ENCODE results near the gene DNASE1.
A peak's percentile ranks its signal among the peaks of the same experiment; 100 is the strongest.
"Not testable (repeated sequence)": the region's sequence is repeated elsewhere in the genome, so short reads cannot be mapped to it uniquely, and the experiment has no call there.

The DNASE1 gene, protein sequence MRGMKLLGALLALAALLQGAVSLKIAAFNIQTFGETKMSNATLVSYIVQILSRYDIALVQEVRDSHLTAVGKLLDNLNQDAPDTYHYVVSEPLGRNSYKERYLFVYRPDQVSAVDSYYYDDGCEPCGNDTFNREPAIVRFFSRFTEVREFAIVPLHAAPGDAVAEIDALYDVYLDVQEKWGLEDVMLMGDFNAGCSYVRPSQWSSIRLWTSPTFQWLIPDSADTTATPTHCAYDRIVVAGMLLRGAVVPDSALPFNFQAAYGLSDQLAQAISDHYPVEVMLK

GRCh38 chr16:3654249-3654991 lies at the start of gene DNASE1:
TSS of gene DNASE1 (plus strand) at chr16:3654691. CDS start at chr16:3655374, 683 bp downstream.
- no peaks in the 10 kb centered on the region for H3K27me3 ChIP-seq
- H3K4me1 ChIP-seq (ENCODE audit: control insufficient read depth in 1 of 2, insufficient read depth in 1 of 2, low read depth in 1 of 2, low read length in 1 of 2), result no peaks in the 10 kb centered on the region
- no peak within 1 kb of the TSS for H3K27ac ChIP-seq
- H3K36me3 ChIP-seq, result peaks cover 87% of the 10 kb centered on the region
- no peak within 1 kb of the TSS for H3K4me3 ChIP-seq (ENCODE audit: low read depth in 1 of 2, low read length in 1 of 2)
- peak; percentile 56 for TF ChIP-seq CTCF (IDR thresholded peaks at IDR 0.05)
- H3K9me3 ChIP-seq, result no peaks in the 10 kb centered on the region

- Histone ChIP-seq H3K27me3 (no peaks in the 10 kb centered on the region), H3K27ac (no peak overlapping the region), H3K4me1 (ENCODE audit: control insufficient read depth in 1 of 2, insufficient read depth in 1 of 2, low read depth in 1 of 2, low read length in 1 of 2) (peaks cover 13% of the 10 kb centered on the region in 2 experiments), H3K4me3 (ENCODE audit: low read depth in 1 of 2, low read length in 1 of 2) (no peak overlapping the region), H3K36me3 (peaks cover 24% of the 10 kb centered on the region), H3K9me3 (no peaks in the 10 kb centered on the region)
- TF ChIP-seq CTCF (IDR thresholded peaks at IDR 0.05), result no peak
Observed at GRCh38 chr16:3606441-3606840, 48.0 kb upstream of the DNASE1 start.

DNA sequence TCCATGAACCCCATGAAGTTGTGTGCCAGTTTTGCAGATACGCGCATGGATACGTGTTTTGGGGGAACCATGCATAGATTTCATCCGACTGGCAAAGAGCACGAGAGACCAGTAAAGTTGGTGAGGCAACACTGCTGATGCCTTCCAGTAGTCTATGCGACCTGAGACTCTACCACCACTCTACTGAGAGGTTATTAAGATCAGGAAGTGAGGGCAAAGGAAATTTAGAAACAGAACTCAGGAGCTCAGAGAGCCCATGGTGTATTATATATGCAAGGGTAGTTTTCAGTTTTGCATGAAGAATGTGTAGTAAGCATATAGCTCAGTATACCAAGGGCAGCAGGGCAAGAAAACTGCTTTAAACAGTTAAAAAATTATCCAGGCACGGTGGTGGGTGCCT lies 47.3 kb upstream of the DNASE1 start:
- Histone ChIP-seq H3K4me1 (ENCODE audit: control insufficient read depth in 1 of 2, insufficient read depth in 1 of 2, low read depth in 1 of 2, low read length in 1 of 2) (peaks cover 16 to 18% of the 10 kb centered on the region in 2 experiments), H3K27me3 (no peaks in the 10 kb centered on the region), H3K9me3 (no peaks in the 10 kb centered on the region), H3K36me3 (peaks cover 17% of the 10 kb centered on the region), H3K27ac (no peak overlapping the region), H3K4me3 (ENCODE audit: low read depth in 1 of 2, low read length in 1 of 2) (no peak overlapping the region)
- no peak for TF ChIP-seq CTCF (IDR thresholded peaks at IDR 0.05)

DNA sequence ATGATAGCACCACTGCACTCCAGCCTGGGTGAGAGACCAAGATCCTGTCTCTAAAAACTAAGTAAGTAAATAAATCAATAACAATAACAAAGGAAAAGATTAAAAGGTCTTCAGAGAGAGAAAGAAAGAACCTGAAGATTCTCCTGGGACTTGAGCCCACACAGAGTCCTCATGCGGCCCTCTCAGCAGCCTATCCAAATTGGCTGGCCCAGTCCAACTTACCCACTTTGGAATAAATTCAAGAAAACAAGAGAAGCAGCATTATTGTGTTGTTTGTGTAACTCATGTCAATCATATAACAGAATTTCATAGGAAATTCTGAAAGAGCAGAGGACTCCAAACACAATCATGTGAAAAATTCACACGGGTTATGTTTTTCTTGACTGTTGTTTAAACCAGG lies 46.9 kb upstream of the DNASE1 start:
- no peaks in the 10 kb centered on the region for H3K9me3 ChIP-seq
- peaks cover 21 to 23% of the 10 kb centered on the region in 2 experiments for H3K4me1 ChIP-seq (ENCODE audit: control insufficient read depth in 1 of 2, insufficient read depth in 1 of 2, low read depth in 1 of 2, low read length in 1 of 2)
- H3K36me3 ChIP-seq, result peaks cover 12% of the 10 kb centered on the region
- H3K4me3 ChIP-seq (ENCODE audit: low read depth in 1 of 2, low read length in 1 of 2), result no peak overlapping the region
- no peak for TF ChIP-seq CTCF (IDR thresholded peaks at IDR 0.05)
- H3K27ac ChIP-seq, result no peak overlapping the region
- H3K27me3 ChIP-seq, result no peaks in the 10 kb centered on the region

GRCh38 chr16:3608069-3608468 lies 46.4 kb upstream of the DNASE1 start:
- no peak overlapping the region for H3K27ac ChIP-seq
- H3K36me3 ChIP-seq, result peaks cover 8% of the 10 kb centered on the region
- peaks cover 25 to 27% of the 10 kb centered on the region in 2 experiments for H3K4me1 ChIP-seq (ENCODE audit: control insufficient read depth in 1 of 2, insufficient read depth in 1 of 2, low read depth in 1 of 2, low read length in 1 of 2)
- H3K27me3 ChIP-seq, result no peaks in the 10 kb centered on the region
- no peak for TF ChIP-seq CTCF (IDR thresholded peaks at IDR 0.05)
- no peaks in the 10 kb centered on the region for H3K9me3 ChIP-seq
- no peak overlapping the region for H3K4me3 ChIP-seq (ENCODE audit: low read depth in 1 of 2, low read length in 1 of 2)

DNA sequence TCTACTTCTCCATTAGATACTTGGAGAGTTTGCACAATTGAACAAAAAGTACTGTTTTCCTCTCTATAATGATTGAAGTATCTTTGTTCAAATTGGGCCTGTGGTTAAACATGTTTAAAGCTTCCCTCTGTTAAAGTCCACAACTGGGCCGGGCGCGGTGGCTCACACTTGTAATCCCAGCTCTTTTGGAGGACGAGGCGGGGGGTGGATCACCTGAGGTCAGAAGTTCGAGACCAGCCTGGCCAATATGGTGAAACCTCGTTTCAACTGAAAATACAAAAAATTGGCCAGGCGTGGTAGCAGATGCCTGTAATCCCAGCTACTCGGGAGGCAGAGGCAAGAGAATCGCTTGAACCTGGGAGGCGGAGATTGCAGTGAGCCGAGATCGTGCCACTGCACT lies 45.5 kb upstream of the DNASE1 start:
- not testable (repeated sequence) for H3K9me3 ChIP-seq; H3K4me3 ChIP-seq (ENCODE audit: low read depth in 1 of 2, low read length in 1 of 2); H3K27me3 ChIP-seq; H3K36me3 ChIP-seq; H3K27ac ChIP-seq
- H3K4me1 ChIP-seq (ENCODE audit: control insufficient read depth in 1 of 2, insufficient read depth in 1 of 2, low read depth in 1 of 2, low read length in 1 of 2), result peaks cover 33 to 34% of the 10 kb centered on the region in 2 experiments

All from neutrophil (primary cell).